Left forelimb (tissue), 1 donor: ENCODE measurements around the gene KCNQ1.
"Not testable (repeated sequence)": the region's sequence is repeated elsewhere in the genome, so short reads cannot be mapped to it uniquely, and the experiment has no call there.

ENCODE experiments used
- DNase-seq: peaks from one replicate; pipeline ENCODE4 v3.0.0-alpha.2; 2018; ENCODE audit warnings: low spot score

Gene KCNQ1

GRCh38 chr11:2592559-2593392, 148.0 kb downstream of the KCNQ1 start:
- no peak for DNase-seq

DNA sequence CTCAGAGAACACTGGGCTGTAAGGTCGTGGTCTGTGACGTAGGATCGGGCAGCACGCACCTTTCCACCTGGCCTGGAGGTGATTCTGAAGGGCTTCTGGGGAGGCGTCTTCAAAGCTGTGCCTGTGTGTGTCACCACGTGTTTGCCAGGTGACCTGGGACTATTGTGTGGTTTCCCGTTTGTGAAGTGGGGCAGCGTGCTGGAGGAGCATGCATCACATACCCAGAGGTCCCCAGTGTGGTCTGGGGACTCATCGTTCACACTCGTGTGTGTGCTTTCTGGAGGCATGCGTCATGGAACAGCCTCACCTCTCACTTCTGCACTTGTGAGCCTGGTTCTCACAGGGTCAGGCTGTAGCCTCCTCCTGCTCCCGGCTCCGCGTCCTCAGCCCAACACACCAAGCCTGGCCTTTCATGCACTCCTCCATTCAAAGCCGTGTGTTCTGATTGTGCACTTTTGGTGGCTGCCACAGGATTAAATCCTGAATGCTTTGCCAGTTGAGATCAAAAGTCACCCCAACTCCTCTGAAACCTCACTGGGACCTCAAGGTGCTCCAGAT, 148.7 kb downstream of the KCNQ1 start:
- no peak for DNase-seq

DNA sequence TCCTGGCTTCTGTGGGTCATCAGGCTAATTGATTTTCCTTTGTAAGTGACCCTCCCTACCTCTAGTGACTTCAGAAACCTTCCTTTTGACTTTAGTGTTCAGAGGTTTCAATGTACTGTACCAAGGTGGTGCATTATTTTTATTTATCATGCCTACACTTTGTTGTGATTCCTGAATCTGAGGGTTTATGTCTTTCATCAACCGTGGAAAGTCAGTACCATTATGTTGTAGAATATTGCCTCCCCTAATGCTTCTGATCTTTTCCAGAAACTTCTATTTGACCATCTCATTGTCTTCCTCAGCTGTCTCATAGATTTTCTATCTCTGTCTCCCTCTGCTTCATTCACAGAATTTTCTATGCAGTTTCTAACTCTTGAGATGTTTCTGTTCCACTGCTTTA, 149.5 kb downstream of the KCNQ1 start:
- DNase-seq, result no peak

DNA sequence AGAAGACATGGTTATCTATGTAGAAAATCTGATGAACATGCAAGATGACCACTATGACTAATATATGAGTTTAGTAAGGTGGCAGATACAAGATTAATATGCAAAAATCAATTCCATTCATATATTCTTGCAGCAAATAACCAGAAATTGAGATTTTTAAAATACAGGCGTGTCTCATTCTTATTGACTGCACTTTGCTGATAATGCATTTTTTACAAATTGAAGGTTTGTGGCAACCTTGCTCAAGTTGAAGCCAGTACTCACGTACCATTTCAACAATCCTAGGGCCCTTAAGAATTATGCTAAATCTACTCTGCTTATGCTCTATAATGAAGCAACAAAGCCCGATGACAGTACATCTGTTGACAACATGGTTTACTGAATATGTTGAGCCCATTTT, 150.4 kb downstream of the KCNQ1 start:
- DNase-seq, result no peak

GRCh38 chr11:2599561-2600189, 154.9 kb downstream of the KCNQ1 start:
- no peak for DNase-seq

GRCh38 chr11:2609345-2609744, 164.5 kb downstream of the KCNQ1 start:
- no peak for DNase-seq

- no peak for DNase-seq
Observed at GRCh38 chr11:2612884-2613571, 168.2 kb downstream of the KCNQ1 start.

GRCh38 chr11:2621894-2622293, 177.1 kb downstream of the KCNQ1 start:
- no peak for DNase-seq

- DNase-seq, result no peak
Observed at GRCh38 chr11:2625183-2625582, 180.4 kb downstream of the KCNQ1 start.

DNA sequence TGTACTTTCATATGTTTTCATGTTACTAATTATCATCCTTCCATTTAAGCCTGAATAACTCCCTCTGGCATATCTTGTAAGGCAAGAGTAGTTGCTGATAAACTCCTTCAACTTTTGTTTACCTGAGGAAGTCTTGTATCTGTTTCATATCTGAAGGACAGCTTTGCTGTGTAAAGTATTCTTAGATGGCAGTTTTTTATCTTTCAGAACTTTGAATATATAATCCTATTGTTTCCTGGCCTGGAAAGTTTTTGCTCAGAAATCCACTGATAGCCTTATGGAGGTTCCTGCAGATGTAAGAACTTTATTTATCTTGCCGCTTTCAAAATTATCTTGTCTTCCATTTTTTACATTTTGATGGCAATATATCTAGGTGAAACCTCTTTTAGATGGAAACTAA, 185.9 kb downstream of the KCNQ1 start:
- no peak for DNase-seq

- no peak for DNase-seq
Observed at GRCh38 chr11:2631161-2631560, 186.4 kb downstream of the KCNQ1 start.

GRCh38 chr11:2639763-2640162, 195.0 kb downstream of the KCNQ1 start:
- not testable (repeated sequence) for DNase-seq

DNA sequence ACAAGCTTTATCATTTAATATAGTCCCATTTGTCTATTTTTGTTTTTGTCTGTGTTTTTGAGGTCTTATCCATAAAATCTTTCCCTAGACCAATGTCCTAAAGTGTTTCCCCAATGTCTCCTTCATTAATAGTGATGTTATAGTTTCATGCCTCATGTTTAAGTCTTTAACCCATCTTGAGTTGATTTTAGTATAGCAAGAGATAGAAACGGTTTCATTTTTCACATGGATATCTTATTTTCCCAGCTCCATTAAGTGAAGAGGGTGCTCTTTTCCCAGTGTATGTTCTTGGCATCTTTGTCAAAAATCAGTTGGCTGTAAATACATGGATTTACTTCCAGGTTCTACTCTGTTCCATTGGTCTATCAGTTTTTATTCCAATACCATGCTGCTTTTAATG, 196.8 kb downstream of the KCNQ1 start:
- DNase-seq, result no peak

DNA sequence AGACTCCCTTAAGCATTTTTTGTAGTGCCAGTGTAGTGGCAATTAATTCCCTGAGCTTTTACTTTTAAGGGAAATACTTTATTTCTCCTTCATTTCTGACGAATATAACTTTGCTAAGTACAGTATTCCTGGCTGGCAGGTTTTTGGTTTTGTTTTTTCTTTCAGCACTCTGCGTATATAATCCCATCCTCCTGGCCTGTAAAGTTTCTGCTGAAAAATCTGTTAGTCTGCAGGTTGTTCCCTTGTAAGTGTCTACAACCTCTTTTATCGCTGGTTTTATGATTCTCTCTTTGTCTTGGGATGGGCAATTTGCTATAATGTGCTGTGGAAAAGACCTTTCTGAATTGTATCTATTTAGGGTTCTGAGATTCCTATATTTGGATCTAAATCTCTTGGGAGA, 198.9 kb downstream of the KCNQ1 start:
- DNase-seq, result no peak

GRCh38 chr11:2644844-2645778, 200.3 kb downstream of the KCNQ1 start:
- no peak for DNase-seq

DNA sequence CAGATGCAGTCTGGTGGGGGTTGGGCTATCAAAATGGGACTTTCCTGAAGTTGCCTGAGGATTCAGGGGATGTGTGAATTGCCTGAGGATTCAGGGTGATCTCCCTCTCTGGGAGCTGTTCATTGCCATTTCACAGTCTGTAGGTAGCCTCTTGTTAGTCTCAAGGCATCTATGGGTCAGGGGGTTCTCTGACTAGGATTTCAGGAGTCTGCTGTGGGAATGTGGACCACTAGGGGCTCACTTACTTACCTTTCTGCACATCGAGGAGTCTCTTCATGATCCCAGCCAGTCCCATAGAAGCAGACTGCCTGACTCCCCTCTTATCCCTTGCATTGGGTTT, 200.9 kb downstream of the KCNQ1 start:
- DNase-seq, result no peak

DNA sequence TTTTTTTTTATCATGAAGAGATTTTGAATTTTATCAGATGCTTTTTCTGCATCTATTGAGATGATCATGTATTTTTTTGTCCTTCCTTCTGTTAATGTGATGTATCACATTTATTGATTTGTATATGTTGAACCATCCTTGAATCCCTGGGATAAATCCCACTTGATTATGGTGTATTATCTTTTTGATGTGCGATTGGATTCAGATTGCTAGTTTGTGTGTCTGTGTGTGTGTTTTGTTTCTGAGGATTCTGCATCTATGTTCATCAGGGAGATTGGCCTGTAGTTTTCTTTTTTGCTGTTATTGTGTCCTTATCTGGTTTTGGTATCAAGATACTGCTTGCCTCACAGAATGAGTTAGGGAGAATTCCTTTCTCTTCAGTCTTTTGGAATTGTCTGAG, 202.4 kb downstream of the KCNQ1 start:
- DNase-seq, result no peak

DNA sequence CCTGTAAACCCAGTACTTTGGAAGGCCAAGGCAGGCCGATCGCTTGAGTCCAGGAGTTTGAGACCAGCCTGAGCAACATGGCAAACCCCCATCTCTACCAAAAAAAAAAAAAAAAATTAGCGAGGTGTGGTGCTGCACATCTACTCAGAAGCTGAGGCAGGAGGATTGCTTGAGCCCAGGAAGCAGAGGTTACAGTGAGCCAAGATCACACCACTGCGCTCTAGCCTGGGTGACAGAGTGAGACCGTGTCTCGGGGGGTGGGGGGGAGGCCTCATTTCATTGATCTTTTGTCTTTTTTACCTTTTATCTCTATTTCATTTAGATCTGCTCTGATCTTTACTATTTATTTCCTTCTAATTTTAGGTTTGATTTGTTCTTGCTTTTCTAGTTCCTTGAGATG, 203.1 kb downstream of the KCNQ1 start:
- DNase-seq, result no peak

DNA sequence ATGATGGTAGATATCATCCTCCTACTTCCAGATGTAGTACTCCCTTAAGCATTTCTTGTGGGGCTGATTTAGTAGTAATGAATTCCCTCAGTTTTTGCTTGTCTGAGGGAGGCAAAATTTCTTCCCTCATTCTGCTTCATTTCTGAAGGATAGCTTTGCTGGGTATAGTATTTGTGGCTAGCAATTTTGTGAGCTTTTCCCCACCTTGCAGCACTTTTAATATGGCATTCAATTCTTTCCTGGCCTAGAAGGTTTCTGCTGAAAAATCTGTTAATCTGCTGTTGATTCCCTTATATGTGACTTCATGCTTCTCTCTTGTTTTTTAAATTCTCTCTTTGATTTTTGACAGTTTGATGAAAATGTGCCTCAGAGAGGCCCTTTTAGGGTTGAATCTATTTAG, 204.6 kb downstream of the KCNQ1 start:
- no peak for DNase-seq

DNA sequence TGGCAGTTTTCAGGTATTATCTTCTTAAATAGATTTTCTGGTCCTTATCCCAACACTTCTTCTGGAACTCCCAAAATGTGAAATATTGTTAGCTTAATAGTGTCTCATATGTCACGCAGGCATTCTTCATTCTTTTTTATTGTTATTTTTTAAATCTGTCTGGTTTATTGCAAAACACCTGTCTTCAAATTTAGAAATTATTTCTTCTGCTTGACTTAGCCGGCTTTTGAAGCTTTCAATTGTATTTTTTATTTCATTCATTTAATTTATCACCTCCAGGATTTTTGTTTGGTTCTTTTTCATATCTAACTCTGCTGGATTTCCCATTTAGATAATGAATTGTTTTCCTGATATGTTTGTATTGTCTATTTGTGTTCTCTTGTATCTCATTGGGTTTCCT, 205.0 kb downstream of the KCNQ1 start:
- no peak for DNase-seq

GRCh38 chr11:2650343-2650867, 205.6 kb downstream of the KCNQ1 start:
- DNase-seq, result no peak
